ENCODE measurements around the gene ALG1L2. TPM values are rescaled to one million over a fixed set of nuclear protein-coding genes. Genes with fewer than 3 reads are reported as not detected.
"Not testable (repeated sequence)": the region's sequence is repeated elsewhere in the genome, so short reads cannot be mapped to it uniquely, and the experiment has no call there.

The ALG1L2 gene, protein sequence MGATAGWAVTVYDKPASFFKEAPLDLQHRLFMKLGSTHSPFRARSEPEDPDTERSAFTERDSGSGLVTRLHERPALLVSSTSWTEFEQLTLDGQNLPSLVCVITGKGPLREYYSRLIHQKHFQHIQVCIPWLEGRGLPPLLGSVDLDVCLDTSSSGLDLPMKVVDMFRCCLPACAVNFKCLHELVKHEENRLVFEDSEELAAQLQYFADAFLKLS
- polyA plus RNA-seq (2011; rRNA removed) (0.29 TPM in 1 of 2 replicates, not detected in the other), polyA minus RNA-seq (2011; rRNA and poly(A)+ RNA removed) (not detected in 2 replicates)

DNA sequence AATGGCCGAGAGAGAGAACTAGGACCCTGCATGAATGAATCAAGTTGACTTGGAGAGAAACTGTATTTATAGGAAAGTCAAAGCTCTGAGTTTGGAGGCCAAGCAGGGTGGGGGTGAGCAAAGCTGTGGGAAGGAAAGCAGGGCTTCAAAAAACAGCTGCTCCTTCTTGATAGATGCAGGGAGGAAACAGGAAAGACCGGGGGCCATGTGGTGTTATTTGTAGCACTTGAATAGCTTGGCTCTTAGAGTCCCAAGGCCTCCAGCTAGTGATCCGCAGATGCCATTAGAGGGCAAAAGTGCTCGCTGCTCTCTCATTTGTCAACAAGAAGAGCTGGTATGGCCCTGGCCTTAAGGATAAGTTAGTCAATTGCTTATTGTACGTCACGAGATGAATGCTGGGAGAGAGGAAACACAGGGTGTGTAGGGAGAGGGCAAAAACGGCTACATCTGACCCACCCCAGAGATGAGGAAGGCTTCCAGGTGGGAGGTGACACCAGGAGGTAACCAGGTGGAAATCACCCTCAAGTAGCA, at the start of gene ALG1L2:
Gene ALG1L2, plus strand, starts transcription at position 481 of the 531 bp plus-strand sequence. CDS start 186 bp downstream, outside the sequence.
- CTCF ChIA-PET: no interaction called here
- TF ChIP-seq, protein P1, sequence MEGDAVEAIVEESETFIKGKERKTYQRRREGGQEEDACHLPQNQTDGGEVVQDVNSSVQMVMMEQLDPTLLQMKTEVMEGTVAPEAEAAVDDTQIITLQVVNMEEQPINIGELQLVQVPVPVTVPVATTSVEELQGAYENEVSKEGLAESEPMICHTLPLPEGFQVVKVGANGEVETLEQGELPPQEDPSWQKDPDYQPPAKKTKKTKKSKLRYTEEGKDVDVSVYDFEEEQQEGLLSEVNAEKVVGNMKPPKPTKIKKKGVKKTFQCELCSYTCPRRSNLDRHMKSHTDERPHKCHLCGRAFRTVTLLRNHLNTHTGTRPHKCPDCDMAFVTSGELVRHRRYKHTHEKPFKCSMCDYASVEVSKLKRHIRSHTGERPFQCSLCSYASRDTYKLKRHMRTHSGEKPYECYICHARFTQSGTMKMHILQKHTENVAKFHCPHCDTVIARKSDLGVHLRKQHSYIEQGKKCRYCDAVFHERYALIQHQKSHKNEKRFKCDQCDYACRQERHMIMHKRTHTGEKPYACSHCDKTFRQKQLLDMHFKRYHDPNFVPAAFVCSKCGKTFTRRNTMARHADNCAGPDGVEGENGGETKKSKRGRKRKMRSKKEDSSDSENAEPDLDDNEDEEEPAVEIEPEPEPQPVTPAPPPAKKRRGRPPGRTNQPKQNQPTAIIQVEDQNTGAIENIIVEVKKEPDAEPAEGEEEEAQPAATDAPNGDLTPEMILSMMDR (IDR thresholded peaks at IDR 0.05; ENCODE audit: low read depth, low read length): no peak
- Histone ChIP-seq H3K4me3 (ENCODE audit: low read depth, low read length) (no peak within 1 kb of the TSS), H3K27ac (ENCODE audit: low read depth, low read length) (no peak within 1 kb of the TSS), H3K9me3 (ENCODE audit: control insufficient read depth, insufficient read depth, low read length) (no peaks in the 10 kb centered on the region), H3K27me3 (ENCODE audit: control insufficient read depth, insufficient read depth, low read length) (no peaks in the 10 kb centered on the region)
- POLR2A ChIA-PET: no interaction called here
- DNase-seq (ENCODE audit: low read depth, low spot score): no peak

DNA sequence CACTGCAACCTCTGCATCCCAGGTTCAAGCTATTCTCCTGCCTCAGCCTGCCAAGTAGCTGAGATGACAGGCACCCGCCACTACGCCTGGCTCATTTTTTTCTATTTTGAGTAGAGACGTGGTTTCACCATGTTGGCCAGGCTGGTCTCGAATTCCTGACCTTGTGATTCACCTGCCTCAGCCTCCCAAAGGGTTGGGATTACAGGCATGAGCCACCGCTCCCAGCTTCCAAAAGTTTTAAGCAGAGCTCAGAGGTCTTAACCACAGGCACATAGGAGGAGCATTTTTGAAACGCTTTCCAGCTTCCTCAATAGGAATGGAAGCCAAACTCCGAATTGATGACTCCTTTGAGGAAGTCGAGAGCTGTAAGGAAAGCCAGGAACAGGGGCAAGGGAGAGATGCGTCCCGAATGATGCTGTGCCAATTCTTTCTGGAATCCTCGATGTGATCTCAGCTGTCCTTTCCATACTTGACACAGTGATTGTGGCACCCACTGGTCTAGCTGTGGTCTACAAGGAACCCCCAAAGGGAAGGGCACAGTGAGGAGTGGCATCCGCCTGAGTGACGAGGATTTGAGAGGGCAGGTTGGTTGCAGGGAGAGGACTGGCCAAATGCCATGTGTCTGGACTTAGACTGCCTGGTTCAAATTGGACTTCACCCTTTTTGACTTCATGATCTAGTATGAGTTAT, 44.4 kb upstream of the ALG1L2 start:
- peak; percentile 24 for DNase-seq (ENCODE audit: low read depth, low spot score)
- H3K27ac ChIP-seq (ENCODE audit: low read depth, low read length); H3K9me3 ChIP-seq (ENCODE audit: control insufficient read depth, insufficient read depth, low read length); H3K27me3 ChIP-seq (ENCODE audit: control insufficient read depth, insufficient read depth, low read length); H3K4me3 ChIP-seq (ENCODE audit: low read depth, low read length); CTCF ChIA-PET; POLR2A ChIA-PET: not testable (repeated sequence)

DNA sequence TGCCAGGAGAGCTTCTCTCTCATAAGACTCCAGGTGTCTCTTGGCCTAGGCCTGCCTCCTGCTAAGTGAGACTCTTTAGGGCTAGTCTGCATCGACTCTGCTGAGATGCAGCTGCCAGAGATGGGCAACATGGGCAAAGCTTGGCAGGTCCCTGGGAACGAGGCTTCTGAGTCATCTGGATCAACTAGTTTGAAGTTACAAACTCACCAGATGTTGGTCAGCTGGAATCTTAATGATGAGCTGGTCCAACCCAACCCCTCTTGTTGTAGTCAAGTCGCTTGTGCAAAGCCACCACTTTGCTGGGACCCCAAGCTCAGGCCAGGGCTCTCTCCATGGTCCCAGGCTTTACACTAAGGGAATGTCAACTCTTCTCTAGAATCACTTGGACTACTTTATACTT, 38.9 kb upstream of the ALG1L2 start:
- H3K9me3 ChIP-seq (ENCODE audit: control insufficient read depth, insufficient read depth, low read length); H3K27ac ChIP-seq (ENCODE audit: low read depth, low read length); CTCF ChIA-PET; H3K4me3 ChIP-seq (ENCODE audit: low read depth, low read length); H3K27me3 ChIP-seq (ENCODE audit: control insufficient read depth, insufficient read depth, low read length); DNase-seq (ENCODE audit: low read depth, low spot score); POLR2A ChIA-PET: not testable (repeated sequence)

DNA sequence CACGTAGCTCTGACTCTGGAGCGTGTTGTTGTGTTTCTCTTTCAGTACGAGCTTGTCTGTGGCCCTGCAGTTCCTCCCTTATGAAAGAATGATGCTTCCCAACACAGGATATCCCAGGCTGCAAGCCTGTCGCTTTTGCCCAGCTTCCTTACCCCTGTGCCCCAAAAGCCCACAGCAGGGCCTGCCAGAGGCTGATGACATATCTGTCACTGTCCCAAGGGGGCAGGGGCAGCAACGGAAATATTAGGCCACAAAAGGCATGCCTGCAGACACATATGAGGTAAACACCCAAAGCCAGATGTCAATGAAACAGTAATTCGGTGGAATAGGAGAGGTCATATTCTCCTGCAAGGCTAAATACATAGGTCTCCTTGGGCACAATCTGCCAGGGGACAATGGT, 38.0 kb upstream of the ALG1L2 start:
- CTCF ChIA-PET; H3K27me3 ChIP-seq (ENCODE audit: control insufficient read depth, insufficient read depth, low read length); DNase-seq (ENCODE audit: low read depth, low spot score); H3K27ac ChIP-seq (ENCODE audit: low read depth, low read length); H3K9me3 ChIP-seq (ENCODE audit: control insufficient read depth, insufficient read depth, low read length); H3K4me3 ChIP-seq (ENCODE audit: low read depth, low read length): not testable (repeated sequence)
- POLR2A ChIA-PET: interaction anchor here (1.1 kb wide), 1 partner anchor 49 kb away, joined by 3 read pairs; no protein-coding TSS in a partner anchor

DNA sequence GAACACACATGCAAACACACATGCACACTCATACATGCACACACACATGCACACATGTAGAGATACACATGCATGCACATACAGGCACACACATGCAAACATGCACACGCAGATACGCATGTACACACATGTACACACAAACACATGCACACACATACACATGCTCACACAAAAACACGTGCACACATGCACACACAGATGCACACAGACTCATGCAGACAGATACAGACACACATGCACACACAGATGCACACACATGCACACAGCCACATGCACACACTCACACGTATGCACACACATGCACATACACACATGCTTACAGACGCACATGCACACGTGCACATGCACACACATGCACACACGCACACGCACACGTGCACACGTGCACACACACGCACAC, 37.3 kb upstream of the ALG1L2 start:
- TF ChIP-seq, protein P1 (IDR thresholded peaks at IDR 0.05; ENCODE audit: low read depth, low read length): no peak
- POLR2A ChIA-PET: no interaction called here
- CTCF ChIA-PET: no interaction called here

DNA sequence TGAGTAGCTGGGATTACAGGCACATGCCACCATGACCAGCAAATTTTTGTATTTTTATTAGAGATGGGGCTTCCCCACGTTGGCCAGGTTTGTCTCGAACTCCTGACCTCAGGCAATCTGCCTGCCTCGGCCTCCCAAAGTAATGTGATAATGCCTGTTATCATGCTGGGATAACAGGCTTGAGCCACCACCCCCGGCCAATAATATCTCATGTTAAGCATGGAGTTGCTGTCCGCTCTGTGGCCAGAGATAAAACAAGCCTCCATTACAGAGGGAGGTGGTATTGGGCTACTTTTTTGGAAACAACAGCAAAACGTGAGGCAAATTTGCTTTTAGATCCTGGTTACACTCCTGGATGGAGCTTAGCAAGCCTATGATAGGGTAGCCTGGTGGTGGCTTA, 32.9 kb upstream of the ALG1L2 start:
- H3K27me3 ChIP-seq (ENCODE audit: control insufficient read depth, insufficient read depth, low read length): no peaks in the 10 kb centered on the region
- CTCF ChIA-PET: no interaction called here
- H3K27ac ChIP-seq (ENCODE audit: low read depth, low read length): no peak overlapping the region
- TF ChIP-seq, protein P1 (IDR thresholded peaks at IDR 0.05; ENCODE audit: low read depth, low read length): no peak
- H3K9me3 ChIP-seq (ENCODE audit: control insufficient read depth, insufficient read depth, low read length): no peaks in the 10 kb centered on the region
- POLR2A ChIA-PET: no interaction called here
- no peak overlapping the region for H3K4me3 ChIP-seq (ENCODE audit: low read depth, low read length)
- DNase-seq (ENCODE audit: low read depth, low spot score): no peak

More for the DNA sequence above, 37.3 kb upstream of the ALG1L2 start:
- Histone ChIP-seq H3K4me3 (ENCODE audit: low read depth, low read length) (no peak overlapping the region), H3K27me3 (ENCODE audit: control insufficient read depth, insufficient read depth, low read length) (no peaks in the 10 kb centered on the region), H3K27ac (ENCODE audit: low read depth, low read length) (no peak overlapping the region), H3K9me3 (ENCODE audit: control insufficient read depth, insufficient read depth, low read length) (no peaks in the 10 kb centered on the region)
- no peak for DNase-seq (ENCODE audit: low read depth, low spot score)

DNA sequence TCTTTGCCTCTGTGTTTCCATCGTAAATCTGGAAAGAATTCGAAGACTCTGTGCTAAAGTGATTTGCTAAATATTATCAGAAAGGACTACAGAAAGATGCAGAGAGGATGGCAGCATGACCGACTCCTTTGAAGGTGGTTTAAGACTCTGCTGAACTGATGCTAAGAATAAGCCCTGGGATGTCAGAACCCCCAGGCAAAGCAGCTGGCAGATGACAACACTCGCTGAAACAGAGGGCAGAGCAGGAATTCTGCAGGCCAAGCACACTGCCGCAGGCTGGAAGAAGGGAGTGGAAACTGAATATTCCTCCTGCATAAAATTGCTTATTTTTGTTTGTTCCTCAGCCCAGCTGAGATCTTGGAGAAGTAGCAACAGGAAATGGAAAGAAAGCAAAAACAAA, 29.3 kb upstream of the ALG1L2 start:
- H3K4me3 ChIP-seq (ENCODE audit: low read depth, low read length); DNase-seq (ENCODE audit: low read depth, low spot score); POLR2A ChIA-PET; CTCF ChIA-PET; H3K27ac ChIP-seq (ENCODE audit: low read depth, low read length); H3K9me3 ChIP-seq (ENCODE audit: control insufficient read depth, insufficient read depth, low read length); H3K27me3 ChIP-seq (ENCODE audit: control insufficient read depth, insufficient read depth, low read length): not testable (repeated sequence)

DNA sequence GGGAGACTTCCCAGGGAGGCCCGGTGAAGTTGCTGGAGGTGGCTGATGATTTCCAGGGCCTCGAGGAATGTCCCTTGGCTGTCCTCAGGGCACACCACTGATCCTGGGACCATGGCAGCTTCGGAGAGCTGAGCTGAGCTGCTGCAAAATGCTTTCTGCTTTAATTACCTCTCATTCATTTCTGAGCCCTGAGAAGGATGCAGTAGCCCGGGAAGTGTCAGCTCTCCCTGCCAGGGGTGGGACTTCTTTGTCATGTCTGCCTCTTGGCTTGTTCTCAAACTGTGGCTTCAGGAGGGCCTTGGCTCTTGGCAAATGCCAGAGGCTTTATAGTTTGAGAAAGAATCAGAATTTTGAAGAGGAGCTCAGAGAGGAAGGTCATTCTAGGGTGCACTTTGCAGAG, 28.7 kb upstream of the ALG1L2 start:
- CTCF ChIA-PET; POLR2A ChIA-PET; H3K9me3 ChIP-seq (ENCODE audit: control insufficient read depth, insufficient read depth, low read length); H3K27ac ChIP-seq (ENCODE audit: low read depth, low read length); H3K27me3 ChIP-seq (ENCODE audit: control insufficient read depth, insufficient read depth, low read length); DNase-seq (ENCODE audit: low read depth, low spot score); H3K4me3 ChIP-seq (ENCODE audit: low read depth, low read length): not testable (repeated sequence)

DNA sequence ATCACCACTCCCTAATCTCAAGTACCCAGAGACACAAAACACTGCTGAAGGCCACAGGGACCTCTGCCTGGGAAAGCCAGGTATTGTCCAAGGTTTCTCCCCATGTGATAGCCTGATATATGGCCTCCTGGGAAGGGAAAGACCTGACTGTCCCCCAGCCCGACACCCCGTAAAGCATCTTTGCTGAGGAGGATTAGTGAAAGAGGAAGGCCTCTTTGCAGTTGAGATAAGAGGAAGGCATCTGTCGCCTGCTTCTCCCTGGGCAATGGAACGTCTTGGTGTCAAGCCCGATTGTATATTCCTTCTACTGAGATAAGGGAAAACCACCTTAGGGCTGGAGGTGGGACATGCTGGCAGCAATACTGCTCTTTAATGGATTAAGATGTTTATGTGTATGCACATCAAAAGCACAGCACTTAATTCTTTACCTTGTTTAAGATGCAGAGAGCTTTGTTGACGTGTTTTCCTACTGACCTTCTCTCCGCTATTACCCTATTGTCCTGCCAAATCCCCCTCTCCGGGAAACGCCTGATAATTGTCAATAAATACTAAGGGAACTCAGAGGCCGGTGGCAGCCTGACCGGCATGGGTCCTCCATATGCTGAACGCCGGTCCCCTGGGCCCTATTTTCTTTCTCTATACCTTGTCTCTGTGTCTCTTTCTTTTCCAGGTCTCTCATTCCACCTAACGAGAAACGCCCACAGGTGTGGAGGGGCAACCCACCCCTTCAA, 23.9 kb upstream of the ALG1L2 start:
- H3K27ac ChIP-seq (ENCODE audit: low read depth, low read length); H3K9me3 ChIP-seq (ENCODE audit: control insufficient read depth, insufficient read depth, low read length); CTCF ChIA-PET; POLR2A ChIA-PET; H3K27me3 ChIP-seq (ENCODE audit: control insufficient read depth, insufficient read depth, low read length); H3K4me3 ChIP-seq (ENCODE audit: low read depth, low read length); DNase-seq (ENCODE audit: low read depth, low spot score): not testable (repeated sequence)

All from AG04450 (cell line).